ENCODE results near the gene SF1. TPM values are rescaled to one million over a fixed set of nuclear protein-coding genes. Genes with fewer than 3 reads are reported as not detected.

The SF1 gene
- total and polyA plus RNA-seq, 7 donors: 56.2 to 210 (median 150) TPM

- Histone ChIP-seq H3K36me3 (ENCODE audit: insufficient read depth in 1 of 2, low read depth in 1 of 2) (no peaks in the 10 kb centered on the region), H3K27me3 (ENCODE audit: insufficient read depth in 3 of 3, low read length in 2 of 3) (peaks cover 5 to 69% (median 25%) of the 10 kb centered on the region in 3 donors), H3K4me1 (no peaks in the 10 kb centered on the region), H3K9me3 (no peaks in the 10 kb centered on the region), H3K27ac (no peak overlapping the region), H3K4me3 (no peak overlapping the region)
- intact Hi-C loops (cut with DNase I): no loop called here
- DNase-seq: no peak
- 62 to 67% (median 65%) methylated on average over 15 to 21 of the region's 21 CpGs for WGBS, 3 donors
- peak in 1 of 4 donors; percentile 9 for ATAC-seq
- TF ChIP-seq CTCF (IDR thresholded peaks at IDR 0.05): no peak
These were observed 61.7 kb downstream of the SF1 start for GRCh38 chr11:64716473-64717267.

DNA sequence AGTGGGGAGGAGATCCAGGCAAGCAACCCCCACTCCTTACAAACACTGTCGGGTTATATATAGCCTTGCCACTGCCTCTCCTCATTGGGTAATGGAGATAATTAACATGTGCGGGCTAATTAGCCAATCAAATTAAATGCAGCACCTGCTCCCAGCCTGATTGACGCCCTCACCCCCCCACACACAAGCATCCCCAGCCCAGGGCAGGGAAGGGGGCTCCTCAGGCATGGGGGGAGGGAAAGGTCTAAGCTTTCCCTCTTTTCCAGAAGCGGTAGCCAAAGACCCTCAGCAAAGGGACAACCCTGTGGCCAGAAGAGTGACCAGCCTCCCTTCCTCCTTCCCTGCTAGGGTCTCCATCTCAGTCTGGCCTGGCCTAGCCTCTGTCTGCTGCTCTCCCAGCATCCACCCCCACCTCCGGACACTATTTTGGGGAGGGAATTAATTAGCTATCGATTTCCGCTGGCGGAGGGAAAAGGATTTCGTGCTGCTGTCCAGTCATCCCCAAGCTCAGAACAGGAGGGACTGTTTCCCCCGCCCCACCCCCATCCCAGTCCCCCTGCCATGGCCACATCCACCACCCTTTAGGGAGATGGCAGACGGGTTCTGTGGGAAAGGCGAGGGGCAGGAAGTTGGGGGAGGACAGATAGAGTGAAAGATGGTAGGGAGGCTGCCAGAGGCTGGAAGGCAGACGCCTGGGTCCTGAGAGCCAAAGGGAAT is 62.4 kb downstream of the SF1 start:
- peaks cover 5 to 75% (median 25%) of the 10 kb centered on the region in 3 donors for H3K27me3 ChIP-seq (ENCODE audit: insufficient read depth in 3 of 3, low read length in 2 of 3)
- no peak for DNase-seq
- no peak overlapping the region for H3K27ac ChIP-seq
- H3K9me3 ChIP-seq: no peaks in the 10 kb centered on the region
- intact Hi-C loops (cut with DNase I): no loop called here
- TF ChIP-seq CTCF (IDR thresholded peaks at IDR 0.05): no peak
- no peak for ATAC-seq
- H3K4me1 ChIP-seq: no peaks in the 10 kb centered on the region
- H3K4me3 ChIP-seq: no peak overlapping the region
- no peaks in the 10 kb centered on the region for H3K36me3 ChIP-seq (ENCODE audit: insufficient read depth in 1 of 2, low read depth in 1 of 2)
- 63 to 75% (median 68%) methylated on average over 13 of the region's 13 CpGs for WGBS, 3 donors

DNA sequence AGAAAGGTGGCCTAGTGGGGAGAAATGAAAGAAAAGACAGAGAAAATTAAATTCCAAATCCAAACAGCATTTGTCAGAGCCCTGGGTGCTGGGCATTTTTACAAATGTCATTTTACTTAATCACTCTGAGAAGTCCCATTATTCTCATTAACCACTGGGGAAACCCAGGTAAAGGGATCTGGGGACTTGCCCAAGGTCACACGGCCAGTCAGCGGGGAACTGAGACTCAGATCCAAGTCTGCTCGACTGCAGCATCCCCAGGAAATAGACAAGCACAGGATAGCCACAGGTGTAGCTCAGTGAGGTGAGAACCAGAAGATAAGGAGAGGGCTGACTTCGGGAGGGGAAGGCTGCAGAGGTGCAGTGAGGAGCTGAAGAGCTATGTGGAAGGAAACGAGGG is 63.2 kb downstream of the SF1 start:
- intact Hi-C loops (cut with DNase I): no loop called here
- Histone ChIP-seq H3K27me3 (ENCODE audit: insufficient read depth in 3 of 3, low read length in 2 of 3) (peaks cover 5 to 81% (median 23%) of the 10 kb centered on the region in 3 donors), H3K4me1 (no peaks in the 10 kb centered on the region), H3K36me3 (ENCODE audit: insufficient read depth in 1 of 2, low read depth in 1 of 2) (no peaks in the 10 kb centered on the region), H3K27ac (no peak overlapping the region), H3K4me3 (no peak overlapping the region), H3K9me3 (no peaks in the 10 kb centered on the region)
- 55 to 73% (median 67%) methylated on average over 5 of the region's 5 CpGs for WGBS, 3 donors
- ATAC-seq (no peak), DNase-seq (no peak)
- TF ChIP-seq CTCF (IDR thresholded peaks at IDR 0.05): no peak

DNA sequence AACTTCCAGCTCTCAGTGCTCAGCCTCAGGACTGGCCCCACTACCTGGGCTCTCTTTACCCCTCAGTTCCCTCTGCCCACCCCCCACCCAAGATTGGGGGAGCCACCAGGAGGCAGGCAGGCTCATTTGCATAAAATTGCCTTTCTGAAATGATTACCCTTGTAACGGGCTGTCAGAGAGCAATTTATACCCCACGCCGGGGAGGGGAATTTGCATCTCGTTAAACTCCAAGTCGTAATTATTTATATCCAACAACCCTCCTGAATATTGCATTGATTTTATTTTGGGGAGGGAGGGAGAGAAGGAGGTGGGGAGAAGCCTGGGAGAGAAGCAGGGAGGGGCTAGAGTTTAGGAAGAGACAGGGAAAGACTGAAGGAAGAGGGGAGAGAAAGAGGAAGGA is 63.7 kb downstream of the SF1 start:
- intact Hi-C loops (cut with DNase I): no loop called here
- no peak for ATAC-seq
- Histone ChIP-seq H3K9me3 (no peaks in the 10 kb centered on the region), H3K27ac (no peak overlapping the region), H3K4me1 (no peaks in the 10 kb centered on the region), H3K27me3 (ENCODE audit: insufficient read depth in 3 of 3, low read length in 2 of 3) (peaks cover 5 to 79% (median 23%) of the 10 kb centered on the region in 3 donors), H3K4me3 (no peak overlapping the region), H3K36me3 (ENCODE audit: insufficient read depth in 1 of 2, low read depth in 1 of 2) (no peaks in the 10 kb centered on the region)
- TF ChIP-seq CTCF (IDR thresholded peaks at IDR 0.05): no peak
- DNase-seq: no peak
- WGBS, 3 donors: 69 to 81% (median 75%) methylated on average over 5 of the region's 5 CpGs

Other genes starting within 250 kb of the SF1 start
- gene SLC22A11, start 222.6 kb downstream of the SF1 start, total RNA-seq: not detected
- gene SLC22A11, start 222.6 kb downstream of the SF1 start, polyA plus RNA-seq: not detected
- not detected for gene SLC22A12, start 187.3 kb downstream of the SF1 start, total RNA-seq
- gene SLC22A12, start 187.3 kb downstream of the SF1 start, polyA plus RNA-seq: not detected
- 1 to 10 TPM; 1.4 to 5.2 (median 3.5) TPM for gene NRXN2, start 55.3 kb downstream of the SF1 start, total RNA-seq
- 1 to 10 TPM in 1 of 3 donors, under 1 TPM in 2; 0.44 to 1.9 (median 0.60) TPM for gene NRXN2, start 55.3 kb downstream of the SF1 start, polyA plus RNA-seq
- gene RASGRP2, start 34.4 kb downstream of the SF1 start, total RNA-seq: 1 to 10 TPM; 2.6 to 8.6 (median 6.0) TPM
- 10 to 100 TPM in 1 of 3 donors, 1 to 10 TPM in 2; 6.5 to 14.7 (median 9.1) TPM for gene RASGRP2, start 34.4 kb downstream of the SF1 start, polyA plus RNA-seq
- gene PYGM, start 18.6 kb downstream of the SF1 start, total RNA-seq: 1,000 to 10,000 TPM; 1,536 to 2,203 (median 1,794) TPM
- gene PYGM, start 18.6 kb downstream of the SF1 start, polyA plus RNA-seq: 1,000 to 10,000 TPM in 2 of 3 donors, 100 to 1,000 TPM in 1; 511 to 1,840 (median 1,729) TPM
- 1 to 10 TPM; 3.0 to 6.7 (median 4.0) TPM for gene MAP4K2, start 24.7 kb upstream of the SF1 start, total RNA-seq
- gene MAP4K2, start 24.7 kb upstream of the SF1 start, polyA plus RNA-seq: 1 to 10 TPM; 4.5 to 6.1 (median 5.6) TPM
- 10 to 100 TPM in 2 of 4 donors, 1 to 10 TPM in 2; 7.2 to 13.5 (median 10.3) TPM for gene MEN1, start 32.0 kb upstream of the SF1 start, total RNA-seq
- 10 to 100 TPM in 2 of 3 donors, 1 to 10 TPM in 1; 8.7 to 21.2 (median 12.9) TPM for gene MEN1, start 32.0 kb upstream of the SF1 start, polyA plus RNA-seq
- 1 to 10 TPM in 1 of 4 donors, under 1 TPM in 2, not detected in 1; 0.05 to 2.2 (median 0.08) TPM for gene CDC42BPG, start 66.1 kb upstream of the SF1 start, total RNA-seq
- gene CDC42BPG, start 66.1 kb upstream of the SF1 start, polyA plus RNA-seq: under 1 TPM; 0.04 to 0.06 (median 0.05) TPM
- gene EHD1, start 100.1 kb upstream of the SF1 start, total RNA-seq: 10 to 100 TPM; 34.7 to 71.0 (median 61.1) TPM
- 100 to 1,000 TPM in 1 of 3 donors, 10 to 100 TPM in 2; 23.5 to 174 (median 30.9) TPM for gene EHD1, start 100.1 kb upstream of the SF1 start, polyA plus RNA-seq
- 10 to 100 TPM; 19.5 to 21.6 (median 20.6) TPM for gene ATG2A, start 138.7 kb upstream of the SF1 start, total RNA-seq
- gene ATG2A, start 138.7 kb upstream of the SF1 start, polyA plus RNA-seq: 10 to 100 TPM; 11.0 to 17.9 (median 15.4) TPM
- 10 to 100 TPM; 13.2 to 21.9 (median 18.1) TPM for gene PPP2R5B, start 146.1 kb upstream of the SF1 start, total RNA-seq
- 10 to 100 TPM; 14.9 to 36.1 (median 16.8) TPM for gene PPP2R5B, start 146.1 kb upstream of the SF1 start, polyA plus RNA-seq
- gene GPHA2, start 157.4 kb upstream of the SF1 start, total RNA-seq: not detected
- gene GPHA2, start 157.4 kb upstream of the SF1 start, polyA plus RNA-seq: not detected
- not detected for gene MAJIN, start 193.6 kb upstream of the SF1 start, total RNA-seq
- gene MAJIN, start 193.6 kb upstream of the SF1 start, polyA plus RNA-seq: not detected
- 1 to 10 TPM; 1.7 to 2.5 (median 2.4) TPM for gene BATF2, start 218.4 kb upstream of the SF1 start, total RNA-seq
- 1 to 10 TPM; 2.3 to 8.4 (median 3.4) TPM for gene BATF2, start 218.4 kb upstream of the SF1 start, polyA plus RNA-seq
- 100 to 1,000 TPM; 109 to 171 (median 145) TPM for gene ARL2, start 235.6 kb upstream of the SF1 start, total RNA-seq
- gene ARL2, start 235.6 kb upstream of the SF1 start, polyA plus RNA-seq: 100 to 1,000 TPM; 119 to 168 (median 154) TPM
- gene SNX15, start 248.9 kb upstream of the SF1 start, total RNA-seq: 10 to 100 TPM; 15.6 to 21.7 (median 18.7) TPM
- gene SNX15, start 248.9 kb upstream of the SF1 start, polyA plus RNA-seq: 10 to 100 TPM; 26.7 to 66.5 (median 30.3) TPM

Data from psoas muscle (tissue), 8 donors.